GM23338 (cell line): ENCODE results near the gene MARK2. TPM values are rescaled to one million over a fixed set of nuclear protein-coding genes. Genes with fewer than 3 reads are reported as not detected.

Experiments
- ATAC-seq: fragments of 200-7000 bp; cut with Tn5 transposase; 3 replicates; pipeline ENCODE4 v1.9.1; 2020
- DNase-seq: peaks from one replicate; pipeline ENCODE4 v3.0.0-alpha.2; 2015; ENCODE audit warnings: low spot score
- H2AFZ ChIP-seq: fragments of 200-600 bp; sonication (generic); 2 replicates; pipeline ENCODE4 v1.8.0; 2016; ENCODE audit warnings: antibody characterized with exemption, mild to moderate bottlenecking, moderate library complexity
- H3F3A ChIP-seq: fragments of 200-600 bp; sonication (generic); replicated peaks from 2 replicates; pipeline ENCODE4 v1.8.0; 2017; ENCODE audit warnings: antibody characterized with exemption, mixed run types, low read depth
- H3K27ac ChIP-seq: fragments of 200-600 bp; sonication (generic); 2 replicates; pipeline ENCODE4 v1.6.1; 2016; ENCODE audit warnings: low read depth
- H3K27me3 ChIP-seq: fragments of 200-600 bp; sonication (generic); 2 replicates; pipeline ENCODE4 v1.8.0; 2016; ENCODE audit warnings: mild to moderate bottlenecking, mixed run types, moderate library complexity; ENCODE audit not compliant: insufficient read depth
- H3K36me3 ChIP-seq: fragments of 200-600 bp; sonication (generic); 2 replicates; pipeline ENCODE4 v1.8.0; 2016; ENCODE audit warnings: mild to moderate bottlenecking; ENCODE audit not compliant: insufficient read depth
- H3K4me1 ChIP-seq: fragments of 200-600 bp; sonication (generic); 2 replicates; pipeline ENCODE4 v1.8.0; 2016; ENCODE audit warnings: mild to moderate bottlenecking, moderate library complexity; ENCODE audit not compliant: insufficient read depth
- H3K4me2 ChIP-seq: fragments of 200-600 bp; sonication (generic); 2 replicates; pipeline ENCODE4 v1.7.1; 2017; ENCODE audit warnings: mixed run types
- H3K4me3 ChIP-seq: fragments of 200-600 bp; sonication (generic); 2 replicates; pipeline ENCODE4 v1.6.1; 2016; ENCODE audit warnings: mixed run types
- H3K79me2 ChIP-seq: fragments of 200-600 bp; sonication (generic); replicated peaks from 2 replicates; pipeline ENCODE4 v1.8.0; 2017; ENCODE audit warnings: mild to moderate bottlenecking; ENCODE audit not compliant: insufficient read depth
- H3K9me2 ChIP-seq: fragments of 200-600 bp; sonication (generic); 2 replicates; pipeline ENCODE4 v1.8.0; 2017; ENCODE audit not compliant: insufficient read depth
- H4K20me1 ChIP-seq: fragments of 200-600 bp; sonication (generic); replicated peaks from 2 replicates; pipeline ENCODE4 v1.8.0; 2017; ENCODE audit warnings: mild to moderate bottlenecking; ENCODE audit not compliant: insufficient read depth
- H3K27ac Mint-ChIP-seq: 2 replicates; pipeline ENCODE4 v1.8.0; 2020; ENCODE audit warnings: inconsistent platforms, mild to moderate bottlenecking, moderate library complexity, mixed read lengths
- H3K27me3 Mint-ChIP-seq: 3 replicates; pipeline ENCODE4 v1.8.0; 2022; ENCODE audit warnings: low read depth, mild to moderate bottlenecking, moderate library complexity, mixed read lengths, inconsistent platforms; ENCODE audit not compliant: insufficient read depth, poor library complexity
- H3K36me3 Mint-ChIP-seq: 3 replicates; pipeline ENCODE4 v1.8.0; 2021; ENCODE audit warnings: low read depth, mild to moderate bottlenecking, inconsistent platforms, moderate library complexity, mixed read lengths
- H3K4me1 Mint-ChIP-seq: 3 replicates; pipeline ENCODE4 v1.8.0; 2020; ENCODE audit warnings: mild to moderate bottlenecking, inconsistent platforms, mixed read lengths
- H3K4me3 Mint-ChIP-seq: 3 replicates; pipeline ENCODE4 v1.8.0; 2021; ENCODE audit warnings: moderate library complexity, mild to moderate bottlenecking, inconsistent platforms, mixed read lengths
- H3K9me3 Mint-ChIP-seq: 3 replicates; pipeline ENCODE4 v1.8.0; 2020; ENCODE audit warnings: moderate library complexity, mild to moderate bottlenecking, inconsistent platforms, mixed read lengths
- CREB1 ChIP-seq: fragments of 250-450 bp; sonication (Bioruptor Pico); IDR thresholded peaks from 2 replicates; pipeline ENCODE4 v1.5.0; 2020; ENCODE audit warnings: low read depth, mild to moderate bottlenecking, moderate library complexity
- EZH2 ChIP-seq: fragments of 200-600 bp; sonication (generic); IDR thresholded peaks from one replicate; pipeline ENCODE4 v1.8.0; 2017; ENCODE audit warnings: antibody characterized with exemption, mild to moderate bottlenecking, low read depth; ENCODE audit not compliant: unreplicated experiment
- EZH2phosphoT487 ChIP-seq: fragments of 200-600 bp; sonication (generic); IDR thresholded peaks from one replicate; pipeline ENCODE4 v1.8.1; 2018; ENCODE audit warnings: antibody characterized with exemption; ENCODE audit not compliant: unreplicated experiment
- JUNB ChIP-seq: IDR thresholded peaks from one replicate; pipeline ENCODE4 v1.6.1; 2016; ENCODE audit warnings: antibody characterized with exemption; ENCODE audit not compliant: unreplicated experiment
- NANOG ChIP-seq: IDR thresholded peaks from 2 replicates; pipeline ENCODE4 v1.6.1; 2016; ENCODE audit warnings: antibody characterized with exemption, borderline replicate concordance
- POLR2AphosphoS5 ChIP-seq: IDR thresholded peaks from 2 replicates; pipeline ENCODE4 v1.6.1; 2016; ENCODE audit warnings: antibody characterized with exemption, low read depth
- ZNF114 ChIP-seq: fragments of 250-450 bp; sonication (Bioruptor Pico); IDR thresholded peaks from 2 replicates; pipeline ENCODE4 v1.5.0; 2020; ENCODE audit warnings: mild to moderate bottlenecking, moderate library complexity
- ZNF331 ChIP-seq: fragments of 250-450 bp; sonication (Bioruptor Pico); IDR thresholded peaks from 2 replicates; pipeline ENCODE4 v1.5.0; 2020; ENCODE audit warnings: low read depth, mild to moderate bottlenecking, moderate library complexity
- polyA plus RNA-seq: library from polyadenylated mRNA; unstranded; fragments of >200 nt; fragmentation: Nextera tagmentation; extraction: Ambion mirVana; gene quantifications from 2 replicates; pipeline ENCODE4 v1.2.1, GENCODE V29; 2016
- total RNA-seq: library from RNA; depleted of rRNA; stranded (reverse); fragments of >200 nt; shearing (Covaris generic); gene quantifications from 2 replicates; pipeline ENCODE4 v1.2.3, GENCODE V29; 2014
- TF ChIP-seq, protein P1 (sequence below): IDR thresholded peaks from 2 replicates; pipeline ENCODE4 v1.6.1; 2016; ENCODE audit warnings: antibody characterized with exemption
- TF ChIP-seq, protein P2 (sequence below), 2 experiments: fragments of 200-600 bp in 1 of 2; sonication (generic) in 1 of 2; conservative IDR thresholded peaks; 2 replicates each; pipeline versions ENCODE4 v1.5.1 to v1.6.1; 2016 to 2017; ENCODE audit warnings: antibody characterized with exemption in 2 of 2, low read depth in 2 of 2, mild to moderate bottlenecking in 2 of 2, moderate library complexity in 1 of 2

Gene MARK2
- total and polyA plus RNA-seq, 2 experiments from 2014 or later = 18.7 to 42.6 TPM

DNA sequence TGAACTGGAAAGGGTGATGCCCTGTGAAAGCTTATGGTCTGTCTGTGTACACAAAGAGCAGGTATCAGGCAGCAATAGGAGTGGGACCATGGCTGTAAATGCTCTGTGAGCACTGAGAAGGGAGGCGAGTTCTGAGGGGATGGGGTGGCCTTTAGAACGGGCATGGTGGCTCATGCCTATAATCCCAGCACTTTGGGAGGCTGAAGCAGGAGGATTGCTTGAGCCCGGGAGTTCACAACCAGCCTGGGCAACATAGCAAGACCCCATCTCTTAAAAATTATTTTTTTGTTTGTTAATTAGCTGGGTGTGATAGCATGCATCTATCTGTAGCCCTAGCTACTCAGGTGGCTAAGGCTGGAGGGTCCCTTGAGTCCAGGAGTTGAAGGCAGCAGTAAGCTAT is 22.2 kb upstream of the MARK2 start:
- Mint-ChIP-seq H3K36me3 (peaks cover 73% of the 10 kb centered on the region), H3K27ac (no peak overlapping the region), H3K9me3 (no peaks in the 10 kb centered on the region; the same call in 2 of the 3 replicates), H3K27me3 (peaks cover 11% of the 10 kb centered on the region), H3K4me1 (peaks cover 26% of the 10 kb centered on the region), H3K4me3 (no peak overlapping the region)
- H3K27me3 ChIP-seq = peaks cover 7% of the 10 kb centered on the region
- H3K9me2 ChIP-seq = no peaks in the 10 kb centered on the region
- DNase-seq (no peak), ATAC-seq (no peak)
- no peak overlapping the region for H2AFZ ChIP-seq
- H3K4me2 ChIP-seq = no peak overlapping the region
- peaks cover 41% of the 10 kb centered on the region for H4K20me1 ChIP-seq
- peaks cover 48% of the 10 kb centered on the region for H3K79me2 ChIP-seq
- H3K27ac ChIP-seq = no peak overlapping the region
- peaks cover 17% of the 10 kb centered on the region for H3F3A ChIP-seq
- no peak overlapping the region for H3K4me3 ChIP-seq
- H3K4me1 ChIP-seq = peaks cover 21% of the 10 kb centered on the region
- H3K36me3 ChIP-seq = peaks cover 28% of the 10 kb centered on the region
- TF ChIP-seq, protein P1, sequence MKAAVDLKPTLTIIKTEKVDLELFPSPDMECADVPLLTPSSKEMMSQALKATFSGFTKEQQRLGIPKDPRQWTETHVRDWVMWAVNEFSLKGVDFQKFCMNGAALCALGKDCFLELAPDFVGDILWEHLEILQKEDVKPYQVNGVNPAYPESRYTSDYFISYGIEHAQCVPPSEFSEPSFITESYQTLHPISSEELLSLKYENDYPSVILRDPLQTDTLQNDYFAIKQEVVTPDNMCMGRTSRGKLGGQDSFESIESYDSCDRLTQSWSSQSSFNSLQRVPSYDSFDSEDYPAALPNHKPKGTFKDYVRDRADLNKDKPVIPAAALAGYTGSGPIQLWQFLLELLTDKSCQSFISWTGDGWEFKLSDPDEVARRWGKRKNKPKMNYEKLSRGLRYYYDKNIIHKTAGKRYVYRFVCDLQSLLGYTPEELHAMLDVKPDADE = no peak
- TF ChIP-seq, protein P2, sequence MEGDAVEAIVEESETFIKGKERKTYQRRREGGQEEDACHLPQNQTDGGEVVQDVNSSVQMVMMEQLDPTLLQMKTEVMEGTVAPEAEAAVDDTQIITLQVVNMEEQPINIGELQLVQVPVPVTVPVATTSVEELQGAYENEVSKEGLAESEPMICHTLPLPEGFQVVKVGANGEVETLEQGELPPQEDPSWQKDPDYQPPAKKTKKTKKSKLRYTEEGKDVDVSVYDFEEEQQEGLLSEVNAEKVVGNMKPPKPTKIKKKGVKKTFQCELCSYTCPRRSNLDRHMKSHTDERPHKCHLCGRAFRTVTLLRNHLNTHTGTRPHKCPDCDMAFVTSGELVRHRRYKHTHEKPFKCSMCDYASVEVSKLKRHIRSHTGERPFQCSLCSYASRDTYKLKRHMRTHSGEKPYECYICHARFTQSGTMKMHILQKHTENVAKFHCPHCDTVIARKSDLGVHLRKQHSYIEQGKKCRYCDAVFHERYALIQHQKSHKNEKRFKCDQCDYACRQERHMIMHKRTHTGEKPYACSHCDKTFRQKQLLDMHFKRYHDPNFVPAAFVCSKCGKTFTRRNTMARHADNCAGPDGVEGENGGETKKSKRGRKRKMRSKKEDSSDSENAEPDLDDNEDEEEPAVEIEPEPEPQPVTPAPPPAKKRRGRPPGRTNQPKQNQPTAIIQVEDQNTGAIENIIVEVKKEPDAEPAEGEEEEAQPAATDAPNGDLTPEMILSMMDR (conservative IDR thresholded peaks at IDR 0.05; ENCODE audit: low read depth in 2 of 2) = no peak
- TF ChIP-seq EZH2 = no peak
- TF ChIP-seq POLR2AphosphoS5 = no peak
- TF ChIP-seq ZNF114 (CRISPR knock-in tag) = no peak
- no peak for TF ChIP-seq CREB1
- TF ChIP-seq NANOG = no peak
- TF ChIP-seq JUNB = no peak
- no peak for TF ChIP-seq EZH2phosphoT487

DNA sequence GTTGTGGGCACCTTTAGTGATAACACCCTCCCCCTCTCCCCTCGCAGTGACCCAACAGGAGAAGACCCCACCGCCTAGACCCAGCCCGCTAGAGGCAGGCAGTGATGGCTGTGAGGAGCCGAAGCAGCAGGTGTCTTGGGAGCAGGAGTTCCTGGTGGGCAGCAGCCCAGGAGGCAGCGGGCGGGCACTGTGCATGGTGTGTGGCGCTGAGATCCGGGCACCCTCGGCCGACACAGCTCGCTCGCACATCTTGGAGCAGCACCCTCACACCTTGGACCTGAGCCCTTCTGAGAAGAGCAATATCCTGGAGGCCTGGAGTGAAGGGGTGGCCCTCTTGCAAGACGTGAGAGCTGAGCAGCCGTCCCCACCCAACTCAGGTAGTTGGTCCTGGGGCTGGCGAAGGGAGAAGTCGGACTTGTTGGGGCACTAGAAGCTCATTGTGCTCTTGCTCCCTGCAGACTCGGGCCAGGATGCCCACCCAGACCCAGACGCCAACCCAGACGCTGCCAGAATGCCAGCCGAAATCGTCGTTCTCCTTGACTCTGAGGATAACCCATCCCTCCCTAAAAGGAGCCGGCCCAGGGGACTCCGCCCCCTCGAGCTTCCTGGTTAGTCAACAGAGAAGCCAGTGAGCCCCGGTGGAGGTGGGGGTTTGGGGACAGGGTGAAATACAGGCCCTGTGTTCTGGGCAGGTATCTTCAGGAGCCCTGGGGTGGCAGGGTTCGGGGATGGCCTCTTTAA is 21.0 kb upstream of the MARK2 start:
- peaks cover 11% of the 10 kb centered on the region for H3K4me1 ChIP-seq
- peaks cover 42% of the 10 kb centered on the region for H3K79me2 ChIP-seq
- Mint-ChIP-seq H3K27me3 (peaks cover 2% of the 10 kb centered on the region), H3K4me3 (no peak overlapping the region; the same call in 2 of the 3 replicates), H3K36me3 (peaks cover 85% of the 10 kb centered on the region), H3K4me1 (peaks cover 18% of the 10 kb centered on the region), H3K27ac (no peak overlapping the region), H3K9me3 (no peaks in the 10 kb centered on the region; the same call in 2 of the 3 replicates)
- H2AFZ ChIP-seq = no peak overlapping the region
- no peak overlapping the region for H3K27ac ChIP-seq
- H3K36me3 ChIP-seq = peaks cover 40% of the 10 kb centered on the region
- DNase-seq (no peak), ATAC-seq (no peak)
- H3K4me3 ChIP-seq = no peak overlapping the region
- no peak overlapping the region for H3K4me2 ChIP-seq
- H3K27me3 ChIP-seq = no peaks in the 10 kb centered on the region
- TF ChIP-seq, protein P1 = no peak
- no peak for TF ChIP-seq ZNF331 (CRISPR knock-in tag)
- TF ChIP-seq, protein P2 (conservative IDR thresholded peaks at IDR 0.05; ENCODE audit: low read depth in 2 of 2) = no peak
- peaks cover 50% of the 10 kb centered on the region for H4K20me1 ChIP-seq
- no peaks in the 10 kb centered on the region for H3K9me2 ChIP-seq
- H3F3A ChIP-seq = peaks cover 26% of the 10 kb centered on the region
